ENCODE data around the gene ABCC12. TPM values are rescaled to one million over a fixed set of nuclear protein-coding genes. Genes with fewer than 3 reads are reported as not detected.

The ABCC12 gene
- not detected in 2 replicates for total RNA-seq

DNA sequence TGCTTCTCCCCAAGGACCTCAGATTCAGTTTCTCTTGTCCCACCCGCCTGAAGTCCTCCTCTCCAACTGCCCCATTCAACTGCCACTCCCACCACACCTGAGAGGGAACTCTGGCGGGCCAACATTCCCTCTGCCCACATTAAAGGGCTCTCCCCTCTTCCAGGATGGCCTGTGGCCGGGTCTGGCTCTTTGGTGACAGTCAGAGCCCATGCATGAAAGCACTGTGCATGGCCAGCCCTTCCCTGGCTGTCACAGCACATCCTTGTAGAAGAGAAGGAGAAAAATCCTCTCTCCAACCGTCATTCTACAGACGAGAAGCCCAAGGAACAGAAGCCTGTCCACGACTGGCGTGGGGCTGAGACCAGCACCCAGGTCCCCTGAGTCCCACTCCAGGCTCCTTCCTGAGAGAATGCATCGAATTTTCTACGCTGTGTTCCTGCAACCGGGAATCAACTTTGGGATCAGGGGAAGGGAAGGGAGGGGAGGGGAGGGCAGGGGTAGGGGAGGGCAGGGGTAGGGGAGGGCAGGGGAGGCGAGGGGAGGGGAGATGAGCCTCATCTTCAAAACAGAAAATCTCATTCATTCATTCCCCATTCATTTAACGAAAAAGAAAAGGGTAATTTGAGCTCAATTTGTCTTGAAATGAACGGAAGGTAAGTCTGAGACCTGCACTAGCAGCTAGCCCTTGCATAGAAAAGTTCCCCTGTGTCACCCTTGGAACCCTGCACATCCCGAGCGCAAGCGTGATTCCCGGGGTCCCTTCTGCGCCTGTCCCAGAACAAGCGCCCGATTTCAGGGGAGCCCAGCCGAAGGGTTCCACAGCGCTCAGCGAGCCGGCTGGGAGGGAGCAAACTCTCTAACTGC, at the start of gene ABCC12:
ABCC12 (minus strand) TSS at position 68 of the 864 bp plus-strand sequence. CDS start 9,569 bp downstream, outside the sequence.

Other genes with a start within 250 kb of the ABCC12 start
- 59.0 and 67.4 TPM in 2 replicates for gene LONP2, start 88.3 kb upstream of the ABCC12 start, total RNA-seq
- gene ABCC11, start 91.5 kb upstream of the ABCC12 start, total RNA-seq, result 0.43 TPM in 1 of 2 replicates, not detected in the other
- 44.3 and 55.4 TPM in 2 replicates for gene SIAH1, start 229.4 kb upstream of the ABCC12 start, total RNA-seq

Data from tracheal epithelial cell (primary cell).